GM12878 (cell line): ENCODE data around the gene TLCD2. TPM values are rescaled to one million over a fixed set of nuclear protein-coding genes. Genes with fewer than 3 reads are reported as not detected.

Experiments used
- ATAC-seq: fragments of 200-7000 bp; cut with Tn5 transposase; 3 replicates; pipeline ENCODE4 v1.9.1; 2020; ENCODE audit warnings: mild to moderate bottlenecking, moderate library complexity
- BruUV-seq: library from RNA; stranded (reverse); fragments of 400-500 nt; replicated peaks from 2 replicates; lab custom pipeline; 2021; lab: Mats Ljungman, UMichigan
- CTCF ChIA-PET: fragments of 300-600 bp; sonication (Branson Sonifier 250); formaldehyde crosslinking; extraction: SDS; loops from one replicate; lab custom pipeline; 2021; ENCODE audit warnings: inconsistent platforms; lab: Yijun Ruan, JAX
- POLR2A ChIA-PET: fragments of 350-600 bp; formaldehyde crosslinking; extraction: SDS; loops from one replicate; lab custom pipeline; 2021; ENCODE audit warnings: inconsistent platforms; lab: Charles Lee
- RAD21 ChIA-PET: fragments of 300-600 bp; sonication (Branson Sonifier 250); formaldehyde crosslinking; loops from one replicate; lab custom pipeline; 2023; ENCODE audit warnings: antibody characterized with exemption; ENCODE audit not compliant: unreplicated experiment; lab: Charles Lee
- SMC1A ChIA-PET: fragments of 300-600 bp; sonication (Branson Sonifier 250); formaldehyde crosslinking; loops from one replicate; lab custom pipeline; 2023; ENCODE audit not compliant: unreplicated experiment, uncharacterized antibody; lab: Charles Lee
- DNase-seq: peaks from one replicate; pipeline ENCODE4 v3.0.0-alpha.2; 2011; ENCODE audit warnings: low read depth, low spot score
- FAIRE-seq: peaks from 3 replicates; lab custom pipeline; 2011; peaks lifted over from hg19 to GRCh38; lab: Jason Lieb, UNC
- H2AFZ ChIP-seq: 2 replicates; pipeline ENCODE4 v1.6.0; 2011; ENCODE audit warnings: low read depth, low read length, control low read depth; ENCODE audit not compliant: control insufficient read depth
- H3K27ac ChIP-seq: 2 replicates; pipeline ENCODE4 v1.5.1; 2011; ENCODE audit warnings: control low read depth; ENCODE audit not compliant: control insufficient read depth, insufficient read depth
- H3K27me3 ChIP-seq, 2 experiments: replicated peaks in 1 of 2; 2 replicates each; pipeline versions ENCODE4 v1.6.0 to v1.6.1; 2011; ENCODE audit warnings: low read length in 1 of 2; ENCODE audit not compliant: control insufficient read depth in 2 of 2, insufficient read depth in 2 of 2
- H3K36me3 ChIP-seq, 2 experiments: 2 replicates each; pipeline ENCODE4 v1.5.1; 2011; ENCODE audit warnings: low read length in 1 of 2; ENCODE audit not compliant: control insufficient read depth in 2 of 2, insufficient read depth in 2 of 2
- H3K4me1 ChIP-seq: 2 replicates; pipeline ENCODE4 v1.6.1; 2011; ENCODE audit warnings: mild to moderate bottlenecking, low read length, moderate library complexity, mixed read lengths; ENCODE audit not compliant: control insufficient read depth, insufficient read depth
- H3K4me2 ChIP-seq: 2 replicates; pipeline ENCODE4 v1.6.0; 2011; ENCODE audit warnings: control low read depth; ENCODE audit not compliant: control insufficient read depth, insufficient read depth
- H3K4me3 ChIP-seq: fragments of 200-600 bp; sonication (generic); 2 replicates; pipeline ENCODE4 v1.5.1; 2016
- H3K79me2 ChIP-seq: 2 replicates; pipeline ENCODE4 v1.6.0; 2011; ENCODE audit warnings: low read length; ENCODE audit not compliant: control insufficient read depth, insufficient read depth
- H3K9ac ChIP-seq: 2 replicates; pipeline ENCODE4 v1.8.0; 2011; ENCODE audit warnings: low read length, control low read depth, mixed read lengths; ENCODE audit not compliant: control insufficient read depth, insufficient read depth
- H3K9me3 ChIP-seq: replicated peaks from 3 replicates; pipeline ENCODE4 v1.5.1; 2011; ENCODE audit warnings: mild to moderate bottlenecking, low read length; ENCODE audit not compliant: control insufficient read depth, insufficient read depth
- H4K20me1 ChIP-seq: 2 replicates; pipeline ENCODE4 v1.6.0; 2011; ENCODE audit not compliant: control insufficient read depth, insufficient read depth
- EZH2 ChIP-seq: IDR thresholded peaks from 2 replicates; pipeline ENCODE4 v1.6.1; 2012; ENCODE audit warnings: low read depth, mild to moderate bottlenecking, control low read depth, inconsistent platforms, low read length, borderline replicate concordance; ENCODE audit not compliant: control insufficient read depth
- USF1 ChIP-seq: IDR thresholded peaks from 2 replicates; pipeline ENCODE4 v1.6.1; 2011; ENCODE audit warnings: borderline replicate concordance, low read depth, mild to moderate bottlenecking, moderate library complexity, mixed read lengths, low read length; ENCODE audit not compliant: insufficient read depth; ENCODE audit errors: extremely low read length
- WGBS: methylation state at CpG from one replicate; pipeline ENCODE4 v1.1.6; 2016; ENCODE audit warnings: low lambda C conversion rate; ENCODE audit not compliant: insufficient replicate concordance, insufficient coverage; ENCODE audit errors: missing lambda C conversion rate; 5-methylcytosine and 5-hydroxymethylcytosine counted together
- in situ Hi-C: fragments of 300-500 bp; cut with MboI; formaldehyde crosslinking; loops from 9 replicates; pipeline ENCODE4 v1.14.3; 2018; ENCODE audit warnings: mixed read lengths
- intact Hi-C: fragments of 100-400 bp; cut with micrococcal nuclease; formaldehyde crosslinking; loops from one replicate; pipeline ENCODE4 v1.14.2; 2022; ENCODE audit not compliant: unreplicated experiment
- polyA plus RNA-seq, 11 experiments: library from polyadenylated mRNA; depleted of rRNA in 4 of 11; unstranded in 6 of 11; stranded (reverse) in 5 of 11; fragments of >200 nt; fragmentation: Nextera tagmentation in 4 of 11; fragmentation: Illumina TruSeq in 1 of 11; extraction: Ambion mirVana in 4 of 11; extraction: Trizol in 1 of 11; gene quantifications; 1 replicate in 1 of 11; 2 replicates in 10 of 11; pipeline versions ENCODE4 v1.2.1 to v1.2.3, GENCODE V29; 2011 to 2016; ENCODE audit warnings: inconsistent platforms in 2 of 11, missing spikeins in 2 of 11, low read depth in 1 of 11
- total RNA-seq, 4 experiments: library from RNA; depleted of rRNA in 3 of 4; stranded (reverse); fragments of >200 nt in 3 of 4; fragmentation: Illumina TruSeq in 1 of 4; extraction: Trizol in 1 of 4; gene quantifications; 2 replicates each; pipeline versions ENCODE4 v1.2.1 to v1.2.3, GENCODE V29; 2013 to 2021
- TF ChIP-seq, protein P1 (sequence below): IDR thresholded peaks from 2 replicates; pipeline ENCODE4 v1.6.1; 2012; ENCODE audit warnings: improper control_type of control experiment, low read depth, low read length; ENCODE audit not compliant: insufficient replicate concordance

TLCD2 gene
- total and polyA plus RNA-seq, 10 of the 15 experiments (the other 5 are each of a cell fraction or from before 2014, with no cell fraction given), result 0.02 to 0.15 (median 0.05) TPM; not detected in 2

GRCh38 chr17:1676401-1676800 is 33.8 kb downstream of the TLCD2 start:
- TF ChIP-seq EZH2 (no peak), USF1 (no peak)
- TF ChIP-seq, protein P1, sequence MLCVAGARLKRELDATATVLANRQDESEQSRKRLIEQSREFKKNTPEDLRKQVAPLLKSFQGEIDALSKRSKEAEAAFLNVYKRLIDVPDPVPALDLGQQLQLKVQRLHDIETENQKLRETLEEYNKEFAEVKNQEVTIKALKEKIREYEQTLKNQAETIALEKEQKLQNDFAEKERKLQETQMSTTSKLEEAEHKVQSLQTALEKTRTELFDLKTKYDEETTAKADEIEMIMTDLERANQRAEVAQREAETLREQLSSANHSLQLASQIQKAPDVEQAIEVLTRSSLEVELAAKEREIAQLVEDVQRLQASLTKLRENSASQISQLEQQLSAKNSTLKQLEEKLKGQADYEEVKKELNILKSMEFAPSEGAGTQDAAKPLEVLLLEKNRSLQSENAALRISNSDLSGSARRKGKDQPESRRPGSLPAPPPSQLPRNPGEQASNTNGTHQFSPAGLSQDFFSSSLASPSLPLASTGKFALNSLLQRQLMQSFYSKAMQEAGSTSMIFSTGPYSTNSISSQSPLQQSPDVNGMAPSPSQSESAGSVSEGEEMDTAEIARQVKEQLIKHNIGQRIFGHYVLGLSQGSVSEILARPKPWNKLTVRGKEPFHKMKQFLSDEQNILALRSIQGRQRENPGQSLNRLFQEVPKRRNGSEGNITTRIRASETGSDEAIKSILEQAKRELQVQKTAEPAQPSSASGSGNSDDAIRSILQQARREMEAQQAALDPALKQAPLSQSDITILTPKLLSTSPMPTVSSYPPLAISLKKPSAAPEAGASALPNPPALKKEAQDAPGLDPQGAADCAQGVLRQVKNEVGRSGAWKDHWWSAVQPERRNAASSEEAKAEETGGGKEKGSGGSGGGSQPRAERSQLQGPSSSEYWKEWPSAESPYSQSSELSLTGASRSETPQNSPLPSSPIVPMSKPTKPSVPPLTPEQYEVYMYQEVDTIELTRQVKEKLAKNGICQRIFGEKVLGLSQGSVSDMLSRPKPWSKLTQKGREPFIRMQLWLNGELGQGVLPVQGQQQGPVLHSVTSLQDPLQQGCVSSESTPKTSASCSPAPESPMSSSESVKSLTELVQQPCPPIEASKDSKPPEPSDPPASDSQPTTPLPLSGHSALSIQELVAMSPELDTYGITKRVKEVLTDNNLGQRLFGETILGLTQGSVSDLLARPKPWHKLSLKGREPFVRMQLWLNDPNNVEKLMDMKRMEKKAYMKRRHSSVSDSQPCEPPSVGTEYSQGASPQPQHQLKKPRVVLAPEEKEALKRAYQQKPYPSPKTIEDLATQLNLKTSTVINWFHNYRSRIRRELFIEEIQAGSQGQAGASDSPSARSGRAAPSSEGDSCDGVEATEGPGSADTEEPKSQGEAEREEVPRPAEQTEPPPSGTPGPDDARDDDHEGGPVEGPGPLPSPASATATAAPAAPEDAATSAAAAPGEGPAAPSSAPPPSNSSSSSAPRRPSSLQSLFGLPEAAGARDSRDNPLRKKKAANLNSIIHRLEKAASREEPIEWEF, result no peak
- H3K9ac ChIP-seq, result no peak overlapping the region
- H2AFZ ChIP-seq, result no peak overlapping the region
- BruUV-seq, result no TSS peak
- no peaks in the 10 kb centered on the region for H3K27me3 ChIP-seq
- in situ Hi-C loops, result no loop called here
- H3K9me3 ChIP-seq, result no peaks in the 10 kb centered on the region
- H3K4me2 ChIP-seq, result no peak overlapping the region
- ChIA-PET RAD21 (no interaction called here), CTCF (no interaction called here), SMC1A (no interaction called here), POLR2A (no interaction called here)
- ATAC-seq (no peak), FAIRE-seq (no peak), DNase-seq (no peak)
- H3K4me1 ChIP-seq, result no peaks in the 10 kb centered on the region
- 99% methylated on average over 13 of the region's 13 CpGs for WGBS
- H3K27ac ChIP-seq, result no peak overlapping the region
- H3K79me2 ChIP-seq, result peaks cover 3% of the 10 kb centered on the region
- no peak overlapping the region for H3K4me3 ChIP-seq
- H3K36me3 ChIP-seq, result peaks cover 52 to 66% of the 10 kb centered on the region in 2 experiments
- intact Hi-C loops, result no loop called here
- H4K20me1 ChIP-seq, result no peaks in the 10 kb centered on the region
